ENCODE data around the gene SLC8A3.

The SLC8A3 gene

GRCh38 chr14:70189456-70190077 lies 816 bp upstream of the SLC8A3 start:
- no peak for TF ChIP-seq CTCF (IDR thresholded peaks at IDR 0.05; ENCODE audit: extremely low read depth, missing control alignments)
- peak; percentile 61 for DNase-seq (ENCODE audit: low spot score)

- DNase-seq (ENCODE audit: low spot score): peak; percentile 73
Observed at GRCh38 chr14:70188322-70188658, 461 bp downstream of the SLC8A3 start.

GRCh38 chr14:70186900-70187451 lies 1.8 kb downstream of the SLC8A3 start:
- no peak for TF ChIP-seq CTCF (IDR thresholded peaks at IDR 0.05; ENCODE audit: extremely low read depth, missing control alignments)

More at GRCh38 chr14:70188322-70188658, 461 bp downstream of the SLC8A3 start:
- TF ChIP-seq CTCF (IDR thresholded peaks at IDR 0.05; ENCODE audit: extremely low read depth, missing control alignments): no peak

GRCh38 chr14:70183991-70184390 lies 4.8 kb downstream of the SLC8A3 start:
- DNase-seq (ENCODE audit: low spot score): peak; percentile 44
- TF ChIP-seq CTCF (IDR thresholded peaks at IDR 0.05; ENCODE audit: extremely low read depth, missing control alignments): no peak

More at GRCh38 chr14:70186900-70187451, 1.8 kb downstream of the SLC8A3 start:
- peak; percentile 77 for DNase-seq (ENCODE audit: low spot score)

- no peak for DNase-seq (ENCODE audit: low spot score)
- TF ChIP-seq CTCF (IDR thresholded peaks at IDR 0.05; ENCODE audit: extremely low read depth, missing control alignments): no peak
Observed at GRCh38 chr14:70181276-70181675, 7.5 kb downstream of the SLC8A3 start.

- no peak for TF ChIP-seq CTCF (IDR thresholded peaks at IDR 0.05; ENCODE audit: extremely low read depth, missing control alignments)
Observed at GRCh38 chr14:70180718-70181117, 8.0 kb downstream of the SLC8A3 start.

GRCh38 chr14:70177081-70177800 lies 11.5 kb downstream of the SLC8A3 start:
- TF ChIP-seq CTCF (IDR thresholded peaks at IDR 0.05; ENCODE audit: extremely low read depth, missing control alignments): no peak
- no peak for DNase-seq (ENCODE audit: low spot score)

More at GRCh38 chr14:70180718-70181117, 8.0 kb downstream of the SLC8A3 start:
- no peak for DNase-seq (ENCODE audit: low spot score)

Measured in GM20000 (cell line).